HG03565 (cell line): ENCODE data around the gene OR6P1.

Experiments
- ATAC-seq: cut with Tn5 transposase; IDR thresholded peaks from one replicate; pipeline ENCODE4 v1.9.1; 2021; ENCODE audit warnings: mild to moderate bottlenecking, moderate library complexity; ENCODE audit not compliant: unreplicated experiment

The OR6P1 gene

GRCh38 chr1:158570480-158570879 lies at the start of gene OR6P1:
OR6P1 (minus strand) TSS chr1:158570580; CDS start chr1:158563604, 6,976 bp downstream.
- no peak for ATAC-seq

DNA sequence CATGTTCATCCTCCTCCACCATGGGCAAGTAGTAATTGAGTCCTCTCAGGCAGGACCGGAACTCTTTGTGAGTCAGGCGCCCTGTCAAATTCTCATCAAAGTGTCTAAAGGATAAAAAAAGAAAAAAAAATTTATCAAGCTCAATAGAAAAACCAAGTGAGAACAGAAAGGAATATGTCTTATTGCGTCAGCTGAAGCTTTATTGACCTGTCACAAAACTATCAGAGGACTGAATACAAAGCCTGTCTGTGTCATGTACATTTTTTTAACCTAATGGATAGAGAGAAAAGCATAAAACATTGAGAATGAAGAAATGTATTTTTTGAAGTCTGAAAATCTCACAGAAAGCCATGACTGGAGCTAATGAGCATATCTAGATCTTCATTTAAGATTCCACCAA lies 43.4 kb upstream of the OR6P1 start:
- no peak for ATAC-seq

DNA sequence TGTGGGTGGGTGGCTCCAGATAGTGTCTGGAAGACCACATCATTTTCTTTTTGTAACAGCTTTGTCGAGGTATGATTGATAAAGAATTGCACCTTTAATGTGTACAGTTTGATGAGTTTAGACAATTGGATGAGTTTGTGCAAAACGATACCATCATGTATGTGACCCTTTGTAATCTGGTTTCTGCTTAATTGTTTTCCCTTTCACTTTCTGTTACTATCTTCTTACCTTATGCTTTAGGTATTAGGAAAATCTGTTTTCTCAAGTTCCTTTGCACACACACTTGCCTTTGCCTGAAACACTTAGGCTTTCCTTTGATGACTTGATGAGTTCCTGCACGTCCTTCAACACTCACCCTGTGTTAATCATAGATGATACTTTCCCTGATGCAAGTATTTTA lies 41.5 kb upstream of the OR6P1 start:
- ATAC-seq: no peak

- ATAC-seq: no peak
Observed at GRCh38 chr1:158607296-158607695, 36.9 kb upstream of the OR6P1 start.

- no peak for ATAC-seq
Observed at GRCh38 chr1:158604968-158605367, 34.6 kb upstream of the OR6P1 start, which contains the start of gene OR10Z1. OR10Z1 (plus strand) TSS chr1:158605268; CDS start chr1:158606439, 1,171 bp downstream.

DNA sequence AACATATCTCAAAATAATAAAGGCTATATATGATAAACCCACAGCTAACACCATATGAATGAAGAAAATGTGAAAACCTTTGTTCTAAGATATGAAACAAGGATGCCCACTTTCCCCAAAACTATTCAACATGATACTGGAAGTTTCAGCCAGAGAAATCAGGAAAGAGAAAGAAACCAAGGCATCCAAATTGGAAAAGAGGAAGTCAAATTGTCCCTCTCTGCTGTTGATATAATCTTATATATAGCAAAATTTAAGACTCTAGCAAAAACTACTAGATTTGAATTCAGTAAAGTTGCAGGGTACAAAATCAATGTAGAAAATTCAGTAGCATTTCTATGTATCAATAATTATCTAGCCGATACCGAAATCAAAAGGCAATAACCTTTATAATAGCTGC lies 30.4 kb upstream of the OR6P1 start:
- ATAC-seq: no peak

DNA sequence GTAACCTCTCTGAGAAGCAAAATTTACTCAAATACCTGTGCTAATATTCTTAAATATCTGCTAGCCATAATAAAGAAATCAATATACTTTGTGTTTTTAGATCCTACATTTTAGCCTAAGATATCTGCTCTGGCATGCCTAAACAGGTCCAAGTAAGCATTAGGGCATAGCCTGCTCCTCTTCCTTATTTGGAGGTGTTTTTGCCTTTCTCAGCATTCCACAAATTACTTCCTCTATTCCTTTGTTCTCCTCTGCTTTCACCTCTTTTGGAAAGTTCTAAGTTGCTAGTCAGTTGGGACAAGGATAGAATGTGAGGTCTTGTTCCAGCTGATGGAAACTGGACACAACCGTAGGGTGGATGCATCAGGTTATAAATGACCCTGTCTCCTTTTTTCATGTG lies 16.6 kb upstream of the OR6P1 start:
- no peak for ATAC-seq

GRCh38 chr1:158583962-158584361 lies 13.6 kb upstream of the OR6P1 start:
- ATAC-seq: no peak

- ATAC-seq: no peak
Observed at GRCh38 chr1:158579733-158580132, 9.4 kb upstream of the OR6P1 start, which contains the start of gene OR10X1. OR10X1 (minus strand) TSS chr1:158579899; CDS start chr1:158579899, 0 bp downstream.

- ATAC-seq: no peak
Observed at GRCh38 chr1:158577561-158577960, 7.2 kb upstream of the OR6P1 start.

GRCh38 chr1:158572226-158572625 lies 1.8 kb upstream of the OR6P1 start:
- no peak for ATAC-seq

- ATAC-seq: no peak
Observed at GRCh38 chr1:158564608-158565007, 5.8 kb downstream of the OR6P1 start.

GRCh38 chr1:158563853-158564252 lies 6.5 kb downstream of the OR6P1 start:
- no peak for ATAC-seq

GRCh38 chr1:158559696-158560095 lies 10.7 kb downstream of the OR6P1 start:
- ATAC-seq: no peak

DNA sequence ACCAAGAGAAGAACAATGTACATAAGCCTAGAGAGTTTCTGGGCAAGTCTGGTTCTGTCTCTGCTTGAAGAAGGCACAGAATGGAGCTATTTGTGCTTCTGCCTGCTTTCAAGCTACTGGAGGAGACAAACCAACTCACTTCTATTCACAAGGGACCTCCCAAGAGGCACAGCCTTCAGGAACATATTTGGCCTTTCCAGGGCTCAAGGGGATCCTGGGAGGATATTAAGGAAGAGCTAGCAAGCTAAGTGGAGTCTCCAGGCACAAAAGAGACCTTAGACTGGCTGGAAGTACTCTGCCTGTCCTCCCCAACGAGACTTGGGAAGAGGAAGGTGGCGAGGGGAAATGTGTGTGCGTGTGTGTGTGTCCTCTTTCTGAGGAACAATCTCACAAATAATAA lies 16.0 kb downstream of the OR6P1 start, which contains the start of gene OR6Y1:
Gene OR6Y1, minus strand, starts transcription at position 54 of the 400 bp plus-strand sequence. CDS start 6,300 bp downstream, outside the sequence.
- ATAC-seq: no peak

DNA sequence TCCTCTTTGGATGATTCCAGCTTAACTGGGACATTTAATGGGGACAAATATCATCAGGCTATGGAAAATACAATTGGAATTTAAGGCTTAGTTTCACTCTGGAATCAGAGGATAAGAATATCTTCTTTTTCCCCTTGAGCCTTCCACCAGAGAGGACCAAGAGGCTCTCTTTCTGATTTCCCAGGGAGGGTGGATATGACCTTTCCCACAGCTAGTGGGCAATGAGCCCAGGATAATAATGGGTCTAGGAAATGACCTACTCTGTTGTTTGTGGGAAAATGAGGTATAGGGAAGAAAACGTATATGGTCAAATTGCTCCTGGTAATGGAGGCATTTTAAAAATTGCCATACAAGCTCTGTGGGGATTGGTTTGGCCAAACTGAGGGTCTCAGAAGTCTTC lies 18.1 kb downstream of the OR6P1 start:
- ATAC-seq: no peak

GRCh38 chr1:158547533-158547932 lies 22.8 kb downstream of the OR6P1 start:
- ATAC-seq: no peak

GRCh38 chr1:158537609-158538008 lies 32.8 kb downstream of the OR6P1 start:
- ATAC-seq: no peak

GRCh38 chr1:158534496-158534895 lies 35.9 kb downstream of the OR6P1 start:
- no peak for ATAC-seq

DNA sequence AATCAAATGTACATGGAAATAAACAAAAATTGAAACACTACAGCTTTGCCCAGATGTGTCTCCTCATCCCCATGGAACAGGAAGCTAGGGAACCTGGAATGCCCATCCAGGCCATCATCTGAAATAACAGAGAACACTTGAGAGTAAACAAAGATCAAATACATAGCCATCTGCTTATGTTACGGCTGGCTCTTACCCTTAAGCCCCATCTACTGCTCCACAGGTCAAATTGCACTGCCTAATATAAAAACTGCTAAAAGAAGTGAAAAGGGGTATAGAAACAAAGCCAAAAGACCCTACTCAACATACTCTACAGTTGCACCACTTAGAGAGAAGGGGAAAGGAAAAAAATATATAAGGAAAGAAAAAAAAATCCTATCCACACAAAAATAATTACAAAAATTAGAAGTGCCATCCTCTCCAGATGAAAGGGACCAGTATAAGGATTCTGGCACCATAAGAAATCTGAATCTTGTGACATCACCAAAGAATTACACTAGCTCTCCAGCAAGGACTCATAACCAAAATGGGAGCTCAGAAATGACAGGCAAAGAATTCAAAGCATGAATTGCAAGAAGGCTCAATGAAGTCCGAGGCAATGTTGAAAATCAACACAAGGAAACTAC lies 43.1 kb downstream of the OR6P1 start:
- no peak for ATAC-seq

GRCh38 chr1:158521666-158522058 lies 48.7 kb downstream of the OR6P1 start:
- no peak for ATAC-seq

- ATAC-seq: no peak
Observed at GRCh38 chr1:158520955-158521665, 49.3 kb downstream of the OR6P1 start.
